Keratinocyte (primary cell): ENCODE measurements around the gene ATP4A.

Experiments used
- CTCF ChIP-seq, 3 experiments: IDR thresholded peaks in 1 of 3; conservative IDR thresholded peaks in 1 of 3; optimal IDR thresholded peaks in 1 of 3; 2 replicates in 2 of 3; 3 replicates in 1 of 3; pipeline versions ENCODE3 to v1.5.1; 2011; ENCODE audit warnings: low read length in 3 of 3, mild to moderate bottlenecking in 3 of 3, moderate library complexity in 2 of 3, control low read depth in 1 of 3, inconsistent platforms in 1 of 3; ENCODE audit not compliant: insufficient read depth in 2 of 3; ENCODE audit errors: extremely low read depth in 1 of 3
- EZH2 ChIP-seq: IDR thresholded peaks from one replicate; pipeline ENCODE4 v1.6.1; 2012; ENCODE audit warnings: inconsistent platforms, mild to moderate bottlenecking, low read length, moderate library complexity

GRCh38 chr19:35531291-35531690, 32.2 kb downstream of the ATP4A start:
- TF ChIP-seq CTCF (optimal IDR thresholded peaks at IDR 0.05 in 1 of 3, IDR thresholded peaks at IDR 0.05 in 1 of 3, conservative IDR thresholded peaks at IDR 0.05 in 1 of 3; ENCODE audit: extremely low read depth in 1 of 3, insufficient read depth in 2 of 3, low read length in 3 of 3) (no peak), EZH2 (no peak)
